ENCODE measurements around the gene VSTM2L.

VSTM2L gene

GRCh38 chr20:37986044-37986858 is 83.3 kb downstream of the VSTM2L start:
- Histone ChIP-seq H3K9ac (ENCODE audit: low read depth, low read length) (no peak overlapping the region), H3K27ac (ENCODE audit: low read depth, low read length) (no peak overlapping the region), H3K27me3 (ENCODE audit: control insufficient read depth, insufficient read depth, low read length) (no peaks in the 10 kb centered on the region), H3K4me1 (ENCODE audit: control insufficient read depth, insufficient read depth, low read length) (no peaks in the 10 kb centered on the region), H3K36me3 (ENCODE audit: control insufficient read depth, insufficient read depth, low read length) (peaks cover 46% of the 10 kb centered on the region), H3K4me3 (ENCODE audit: low read depth, low read length) (no peak overlapping the region), H3K9me3 (ENCODE audit: control insufficient read depth, insufficient read depth, low read length) (no peaks in the 10 kb centered on the region)

GRCh38 chr20:37986873-37987601 is 84.1 kb downstream of the VSTM2L start:
- Histone ChIP-seq H3K9ac (ENCODE audit: low read depth, low read length) (no peak overlapping the region), H3K36me3 (ENCODE audit: control insufficient read depth, insufficient read depth, low read length) (peaks cover 54% of the 10 kb centered on the region), H3K9me3 (ENCODE audit: control insufficient read depth, insufficient read depth, low read length) (no peaks in the 10 kb centered on the region), H3K27me3 (ENCODE audit: control insufficient read depth, insufficient read depth, low read length) (no peaks in the 10 kb centered on the region), H3K27ac (ENCODE audit: low read depth, low read length) (peak overlapping the region; percentile 59), H3K4me3 (ENCODE audit: low read depth, low read length) (no peak overlapping the region), H3K4me1 (ENCODE audit: control insufficient read depth, insufficient read depth, low read length) (no peaks in the 10 kb centered on the region)

GRCh38 chr20:37987602-37988290 is 84.8 kb downstream of the VSTM2L start:
- Histone ChIP-seq H3K27ac (ENCODE audit: low read depth, low read length) (no peak overlapping the region), H3K36me3 (ENCODE audit: control insufficient read depth, insufficient read depth, low read length) (peaks cover 55% of the 10 kb centered on the region), H3K4me1 (ENCODE audit: control insufficient read depth, insufficient read depth, low read length) (peaks cover 2% of the 10 kb centered on the region; the same call in 1 of the 2 replicates), H3K9ac (ENCODE audit: low read depth, low read length) (no peak overlapping the region), H3K27me3 (ENCODE audit: control insufficient read depth, insufficient read depth, low read length) (no peaks in the 10 kb centered on the region), H3K4me3 (ENCODE audit: low read depth, low read length) (no peak overlapping the region), H3K9me3 (ENCODE audit: control insufficient read depth, insufficient read depth, low read length) (no peaks in the 10 kb centered on the region)

- no peak overlapping the region for H3K27ac ChIP-seq (ENCODE audit: low read depth, low read length)
- no peak overlapping the region for H3K9ac ChIP-seq (ENCODE audit: low read depth, low read length)
- peaks cover 4% of the 10 kb centered on the region; the same call in 1 of the 2 replicates for H3K4me1 ChIP-seq (ENCODE audit: control insufficient read depth, insufficient read depth, low read length)
- no peaks in the 10 kb centered on the region for H3K9me3 ChIP-seq (ENCODE audit: control insufficient read depth, insufficient read depth, low read length)
- no peaks in the 10 kb centered on the region for H3K27me3 ChIP-seq (ENCODE audit: control insufficient read depth, insufficient read depth, low read length)
- peaks cover 55% of the 10 kb centered on the region for H3K36me3 ChIP-seq (ENCODE audit: control insufficient read depth, insufficient read depth, low read length)
- no peak overlapping the region for H3K4me3 ChIP-seq (ENCODE audit: low read depth, low read length)
These were observed 85.5 kb downstream of the VSTM2L start for GRCh38 chr20:37988306-37988954.

GRCh38 chr20:37989601-37990295 is 86.8 kb downstream of the VSTM2L start:
- no peak overlapping the region for H3K4me3 ChIP-seq (ENCODE audit: low read depth, low read length)
- peaks cover 64% of the 10 kb centered on the region for H3K36me3 ChIP-seq (ENCODE audit: control insufficient read depth, insufficient read depth, low read length)
- no peak overlapping the region for H3K27ac ChIP-seq (ENCODE audit: low read depth, low read length)
- no peaks in the 10 kb centered on the region for H3K27me3 ChIP-seq (ENCODE audit: control insufficient read depth, insufficient read depth, low read length)
- H3K9ac ChIP-seq (ENCODE audit: low read depth, low read length), result no peak overlapping the region
- H3K4me1 ChIP-seq (ENCODE audit: control insufficient read depth, insufficient read depth, low read length), result peaks cover 4% of the 10 kb centered on the region; the same call in 1 of the 2 replicates
- H3K9me3 ChIP-seq (ENCODE audit: control insufficient read depth, insufficient read depth, low read length), result no peaks in the 10 kb centered on the region

DNA sequence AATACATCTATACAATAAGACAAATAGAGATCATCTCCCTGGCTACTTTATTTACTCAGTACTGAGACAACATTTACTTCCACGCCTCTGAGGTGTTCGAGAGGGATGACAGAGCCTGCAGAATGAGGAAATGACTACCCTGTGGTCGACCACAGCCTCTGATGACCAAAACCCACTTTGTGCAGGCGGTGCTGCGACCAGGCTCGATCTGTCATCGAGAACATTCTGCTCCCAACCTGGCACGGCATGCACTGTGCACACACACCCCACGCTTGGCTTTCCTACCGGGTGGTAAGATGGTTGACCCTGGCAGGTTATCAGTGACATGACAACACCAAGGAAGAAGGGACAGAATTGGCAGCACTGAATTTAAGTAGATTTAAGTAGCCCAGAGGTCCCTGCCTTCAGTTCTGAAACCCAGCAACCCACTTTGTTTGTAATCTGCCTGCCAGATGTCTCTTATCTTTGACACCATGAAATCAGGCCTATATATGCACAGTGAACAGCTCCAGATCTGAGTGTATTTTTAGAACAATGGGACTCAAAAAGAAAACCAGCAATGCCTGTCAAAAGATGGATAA is 87.7 kb downstream of the VSTM2L start:
- Histone ChIP-seq H3K4me1 (ENCODE audit: control insufficient read depth, insufficient read depth, low read length) (peaks cover 4% of the 10 kb centered on the region; the same call in 1 of the 2 replicates), H3K9ac (ENCODE audit: low read depth, low read length) (no peak overlapping the region)

GRCh38 chr20:37991157-37991866 is 88.4 kb downstream of the VSTM2L start:
- Histone ChIP-seq H3K27ac (ENCODE audit: low read depth, low read length) (no peak overlapping the region), H3K36me3 (ENCODE audit: control insufficient read depth, insufficient read depth, low read length) (peaks cover 77% of the 10 kb centered on the region), H3K9me3 (ENCODE audit: control insufficient read depth, insufficient read depth, low read length) (no peaks in the 10 kb centered on the region), H3K9ac (ENCODE audit: low read depth, low read length) (no peak overlapping the region), H3K4me1 (ENCODE audit: control insufficient read depth, insufficient read depth, low read length) (peaks cover 4% of the 10 kb centered on the region; the same call in 1 of the 2 replicates), H3K4me3 (ENCODE audit: low read depth, low read length) (no peak overlapping the region), H3K27me3 (ENCODE audit: control insufficient read depth, insufficient read depth, low read length) (no peaks in the 10 kb centered on the region)

More for the DNA sequence above, 87.7 kb downstream of the VSTM2L start:
- H3K36me3 ChIP-seq (ENCODE audit: control insufficient read depth, insufficient read depth, low read length), result peaks cover 73% of the 10 kb centered on the region
- no peak overlapping the region for H3K27ac ChIP-seq (ENCODE audit: low read depth, low read length)
- H3K9me3 ChIP-seq (ENCODE audit: control insufficient read depth, insufficient read depth, low read length), result no peaks in the 10 kb centered on the region
- no peak overlapping the region for H3K4me3 ChIP-seq (ENCODE audit: low read depth, low read length)
- no peaks in the 10 kb centered on the region for H3K27me3 ChIP-seq (ENCODE audit: control insufficient read depth, insufficient read depth, low read length)

GRCh38 chr20:37991908-37992307 is 89.0 kb downstream of the VSTM2L start:
- H3K36me3 ChIP-seq (ENCODE audit: control insufficient read depth, insufficient read depth, low read length), result peaks cover 77% of the 10 kb centered on the region
- peaks cover 4% of the 10 kb centered on the region; the same call in 1 of the 2 replicates for H3K4me1 ChIP-seq (ENCODE audit: control insufficient read depth, insufficient read depth, low read length)
- no peaks in the 10 kb centered on the region for H3K27me3 ChIP-seq (ENCODE audit: control insufficient read depth, insufficient read depth, low read length)
- H3K9me3 ChIP-seq (ENCODE audit: control insufficient read depth, insufficient read depth, low read length), result no peaks in the 10 kb centered on the region
- no peak overlapping the region for H3K4me3 ChIP-seq (ENCODE audit: low read depth, low read length)
- no peak overlapping the region for H3K9ac ChIP-seq (ENCODE audit: low read depth, low read length)
- no peak overlapping the region for H3K27ac ChIP-seq (ENCODE audit: low read depth, low read length)

DNA sequence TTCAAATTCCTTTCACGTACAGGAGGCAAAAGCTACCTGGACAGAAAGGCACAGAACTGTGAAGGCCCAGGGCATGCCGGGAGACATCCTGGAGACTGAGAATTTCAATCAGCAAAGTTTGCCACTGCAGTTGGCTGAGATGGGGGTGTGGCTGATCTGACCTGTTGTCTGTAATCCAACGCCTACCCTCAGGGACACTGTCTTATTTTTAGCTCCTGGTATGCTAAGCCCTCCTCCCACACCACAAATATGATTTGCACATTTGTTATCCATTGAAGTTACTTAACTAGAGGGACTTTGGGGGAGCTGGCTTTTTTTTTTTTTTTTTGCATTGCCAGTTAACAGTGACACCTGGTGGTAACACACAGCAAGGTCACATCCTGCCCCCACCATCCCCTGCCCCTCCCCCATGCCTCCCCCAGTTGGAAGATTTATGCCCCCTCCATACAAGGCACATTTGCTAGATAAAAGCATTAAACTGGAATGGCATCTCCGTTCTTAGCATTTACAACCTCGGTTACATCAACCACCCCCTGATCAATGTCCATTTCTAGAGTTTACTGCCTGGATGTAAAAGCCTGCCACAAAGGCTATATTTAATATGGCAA is 90.0 kb downstream of the VSTM2L start:
- H3K9ac ChIP-seq (ENCODE audit: low read depth, low read length), result no peak overlapping the region
- no peaks in the 10 kb centered on the region for H3K27me3 ChIP-seq (ENCODE audit: control insufficient read depth, insufficient read depth, low read length)
- H3K9me3 ChIP-seq (ENCODE audit: control insufficient read depth, insufficient read depth, low read length), result no peaks in the 10 kb centered on the region
- H3K36me3 ChIP-seq (ENCODE audit: control insufficient read depth, insufficient read depth, low read length), result peaks cover 78% of the 10 kb centered on the region
- no peak overlapping the region for H3K4me3 ChIP-seq (ENCODE audit: low read depth, low read length)
- H3K27ac ChIP-seq (ENCODE audit: low read depth, low read length), result no peak overlapping the region
- H3K4me1 ChIP-seq (ENCODE audit: control insufficient read depth, insufficient read depth, low read length), result peaks cover 4% of the 10 kb centered on the region; the same call in 1 of the 2 replicates

Data from HUES48 (cell line).